Progenitor cell of endocrine pancreas (in vitro differentiated cells): Measurements from ENCODE around the gene ZFHX3. TPM values are rescaled to one million over a fixed set of nuclear protein-coding genes. Genes with fewer than 3 reads are reported as not detected.

Source experiments
- DNase-seq: peaks from one replicate; pipeline ENCODE4 v3.0.0; 2021; ENCODE audit warnings: low spot score; ENCODE audit not compliant: unreplicated experiment
- H3K27ac Mint-ChIP-seq: 2 replicates; pipeline ENCODE4 v1.8.0; 2021; ENCODE audit warnings: mild to moderate bottlenecking, moderate library complexity, mixed read lengths
- H3K27me3 Mint-ChIP-seq: 2 replicates; pipeline ENCODE4 v1.8.0; 2021; ENCODE audit warnings: mixed read lengths
- H3K36me3 Mint-ChIP-seq: 2 replicates; pipeline ENCODE4 v1.8.0; 2022; ENCODE audit warnings: mixed read lengths; ENCODE audit not compliant: insufficient read depth
- H3K4me1 Mint-ChIP-seq: 2 replicates; pipeline ENCODE4 v1.8.0; 2021; ENCODE audit warnings: low read depth, mixed read lengths
- H3K4me3 Mint-ChIP-seq: 2 replicates; pipeline ENCODE4 v1.8.0; 2021; ENCODE audit warnings: low read depth, mild to moderate bottlenecking, moderate library complexity, mixed read lengths
- H3K9me3 Mint-ChIP-seq: 2 replicates; pipeline ENCODE4 v1.8.0; 2021; ENCODE audit warnings: low read depth, mixed read lengths
- total RNA-seq: library from RNA; stranded (reverse); gene quantifications from 2 replicates; pipeline ENCODE4 v1.2.1, GENCODE V29; 2021
- TF ChIP-seq, protein P1 (sequence below): fragments of 200-600 bp; sonication (generic); IDR thresholded peaks from one replicate; pipeline ENCODE4 v1.5.0; 2021; ENCODE audit warnings: antibody characterized with exemption, mild to moderate bottlenecking; ENCODE audit not compliant: unreplicated experiment

ZFHX3 gene
- total RNA-seq, 1 donor from 2014 or later = 54.0 TPM

DNA sequence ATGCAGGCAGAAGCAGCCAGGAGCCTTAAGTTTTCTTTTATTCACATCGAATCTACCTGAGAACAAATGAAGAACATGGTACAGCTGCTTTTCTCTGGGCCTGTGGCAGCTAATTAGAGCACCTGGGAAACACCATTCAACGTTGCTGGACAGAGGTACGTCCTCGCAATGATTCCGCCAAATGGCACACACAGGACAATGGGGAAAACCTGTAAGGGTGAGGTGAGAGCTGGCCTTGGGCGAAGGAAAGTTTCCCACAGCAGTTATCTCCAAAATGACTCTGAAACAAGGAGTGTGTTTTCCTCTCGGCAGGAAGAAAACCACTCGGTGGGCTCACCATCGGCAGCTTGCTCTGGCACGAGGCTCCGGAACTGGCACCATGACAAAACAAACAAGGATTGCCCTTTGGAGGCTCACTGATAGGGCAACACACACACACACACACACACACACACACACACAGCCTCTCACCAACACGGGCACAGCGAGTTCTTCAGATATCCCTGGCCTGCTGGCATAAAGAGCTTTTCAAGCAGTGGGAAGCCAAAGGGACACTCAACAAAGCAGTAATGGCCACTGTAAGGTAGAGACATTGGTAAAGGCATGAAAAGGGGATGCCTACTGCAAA is 73.7 kb downstream of the ZFHX3 start:
- DNase-seq = no peak
- H3K27me3 Mint-ChIP-seq = no peaks in the 10 kb centered on the region
- no peaks in the 10 kb centered on the region for H3K9me3 Mint-ChIP-seq
- TF ChIP-seq, protein P1, sequence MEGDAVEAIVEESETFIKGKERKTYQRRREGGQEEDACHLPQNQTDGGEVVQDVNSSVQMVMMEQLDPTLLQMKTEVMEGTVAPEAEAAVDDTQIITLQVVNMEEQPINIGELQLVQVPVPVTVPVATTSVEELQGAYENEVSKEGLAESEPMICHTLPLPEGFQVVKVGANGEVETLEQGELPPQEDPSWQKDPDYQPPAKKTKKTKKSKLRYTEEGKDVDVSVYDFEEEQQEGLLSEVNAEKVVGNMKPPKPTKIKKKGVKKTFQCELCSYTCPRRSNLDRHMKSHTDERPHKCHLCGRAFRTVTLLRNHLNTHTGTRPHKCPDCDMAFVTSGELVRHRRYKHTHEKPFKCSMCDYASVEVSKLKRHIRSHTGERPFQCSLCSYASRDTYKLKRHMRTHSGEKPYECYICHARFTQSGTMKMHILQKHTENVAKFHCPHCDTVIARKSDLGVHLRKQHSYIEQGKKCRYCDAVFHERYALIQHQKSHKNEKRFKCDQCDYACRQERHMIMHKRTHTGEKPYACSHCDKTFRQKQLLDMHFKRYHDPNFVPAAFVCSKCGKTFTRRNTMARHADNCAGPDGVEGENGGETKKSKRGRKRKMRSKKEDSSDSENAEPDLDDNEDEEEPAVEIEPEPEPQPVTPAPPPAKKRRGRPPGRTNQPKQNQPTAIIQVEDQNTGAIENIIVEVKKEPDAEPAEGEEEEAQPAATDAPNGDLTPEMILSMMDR = no peak
- no peak overlapping the region for H3K4me3 Mint-ChIP-seq
- peaks cover 31% of the 10 kb centered on the region for H3K4me1 Mint-ChIP-seq
- H3K27ac Mint-ChIP-seq = no peak overlapping the region
- H3K36me3 Mint-ChIP-seq = no peaks in the 10 kb centered on the region

DNA sequence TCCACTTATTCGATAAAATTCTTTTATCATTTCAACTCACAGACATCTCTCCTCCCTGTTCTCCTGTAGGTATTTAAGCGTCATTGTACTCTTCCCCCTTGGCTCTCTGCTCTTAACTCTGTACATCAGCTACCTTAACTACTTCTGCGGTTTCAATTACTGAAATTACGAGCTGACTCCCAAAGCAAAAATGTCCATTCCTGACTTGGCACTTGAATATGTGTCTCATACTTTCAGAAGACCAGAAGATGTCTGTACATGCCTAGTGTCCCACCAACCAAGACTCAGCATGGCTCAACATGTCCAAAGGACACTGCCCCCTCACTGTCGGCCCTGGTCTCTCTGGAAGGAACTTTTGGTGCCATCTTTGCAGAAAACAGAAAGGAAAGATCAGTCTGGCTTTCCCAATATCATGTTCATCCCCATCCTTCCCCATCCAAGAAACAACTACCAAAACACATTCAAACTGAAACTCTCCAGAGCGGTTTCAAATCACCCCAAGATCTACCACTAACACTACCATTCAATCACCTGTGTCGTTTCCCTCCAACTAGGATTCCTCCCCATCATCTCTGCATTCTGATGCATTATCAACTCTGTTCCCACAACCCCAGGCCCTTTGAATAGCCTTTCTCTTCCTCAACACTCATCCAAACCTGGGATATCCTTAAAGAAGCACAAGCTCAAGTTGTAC is 74.9 kb downstream of the ZFHX3 start:
- DNase-seq = no peak
- H3K4me1 Mint-ChIP-seq = peaks cover 30% of the 10 kb centered on the region

DNA sequence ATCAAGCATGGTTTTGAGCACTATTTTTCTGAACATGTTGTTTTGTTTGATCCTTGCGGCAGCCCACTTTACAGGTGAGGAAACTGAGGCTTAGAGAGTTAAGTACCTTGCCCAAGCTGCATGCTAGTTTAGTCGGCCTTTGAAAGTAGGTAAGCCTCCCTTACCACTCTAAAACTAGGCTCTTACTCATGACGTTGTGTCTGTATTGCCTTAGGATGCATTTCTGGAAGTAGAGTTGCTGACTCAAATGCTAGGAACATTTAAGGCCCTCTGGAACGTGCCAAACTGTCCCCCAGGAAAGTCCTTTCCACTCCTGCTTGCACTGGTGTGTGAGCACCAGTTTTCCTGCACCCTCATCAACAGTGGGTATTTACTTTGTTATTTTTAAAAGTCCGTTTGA is 76.6 kb downstream of the ZFHX3 start:
- no peak for DNase-seq
- Mint-ChIP-seq H3K36me3 (peaks cover 7% of the 10 kb centered on the region), H3K4me3 (no peak overlapping the region), H3K4me1 (peaks cover 24% of the 10 kb centered on the region), H3K27me3 (no peaks in the 10 kb centered on the region), H3K27ac (no peak overlapping the region), H3K9me3 (no peaks in the 10 kb centered on the region)
- TF ChIP-seq, protein P1 = no peak

More for the DNA sequence above, 74.9 kb downstream of the ZFHX3 start:
- Mint-ChIP-seq H3K4me3 (no peak overlapping the region), H3K36me3 (peaks cover 2% of the 10 kb centered on the region), H3K27ac (no peak overlapping the region), H3K27me3 (no peaks in the 10 kb centered on the region), H3K9me3 (no peaks in the 10 kb centered on the region)
- TF ChIP-seq, protein P1 = no peak

DNA sequence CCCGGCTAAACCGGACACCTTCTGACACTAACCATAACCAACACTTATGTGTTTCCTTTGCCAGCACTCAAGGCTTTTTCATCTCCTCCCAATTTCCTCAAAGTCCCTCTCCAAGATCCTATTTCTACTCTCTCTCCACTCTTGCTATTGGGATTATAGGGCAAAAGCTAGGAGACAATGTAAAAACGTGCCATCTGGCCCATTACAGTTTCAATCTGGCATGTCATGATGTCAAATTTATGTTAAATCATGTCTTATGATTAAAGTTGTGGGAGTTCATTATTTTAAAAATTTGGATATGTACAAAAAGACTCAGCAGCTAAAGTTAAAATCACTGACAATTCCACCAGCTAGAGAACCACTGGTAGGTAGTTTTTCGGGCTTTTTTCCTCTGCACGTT is 77.3 kb downstream of the ZFHX3 start:
- peaks cover 7% of the 10 kb centered on the region for H3K36me3 Mint-ChIP-seq
- peaks cover 19% of the 10 kb centered on the region for H3K4me1 Mint-ChIP-seq
- no peaks in the 10 kb centered on the region for H3K9me3 Mint-ChIP-seq
- no peaks in the 10 kb centered on the region for H3K27me3 Mint-ChIP-seq
- no peak overlapping the region for H3K4me3 Mint-ChIP-seq
- peak overlapping the region; percentile 43 for H3K27ac Mint-ChIP-seq
- no peak for DNase-seq
- TF ChIP-seq, protein P1 = no peak

DNA sequence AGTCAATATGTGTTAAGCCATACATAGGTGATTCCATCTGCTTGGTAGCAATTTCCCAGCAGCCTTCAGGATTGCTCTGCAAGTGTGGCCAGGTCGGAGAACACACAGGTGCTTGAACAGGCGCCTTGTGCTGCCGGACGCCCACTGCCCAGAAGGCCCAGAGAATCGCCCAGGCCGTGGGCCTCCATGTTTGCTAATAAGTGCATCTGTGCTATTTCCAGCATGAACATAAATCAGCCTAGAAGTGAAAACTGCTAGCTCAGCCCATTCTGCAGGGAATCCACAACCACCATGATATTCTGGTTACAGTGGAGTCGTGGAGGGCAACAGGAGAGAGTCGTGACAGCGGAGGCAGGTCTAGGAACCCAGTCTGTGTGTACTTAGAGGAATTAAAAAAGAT is 78.1 kb downstream of the ZFHX3 start:
- no peaks in the 10 kb centered on the region for H3K9me3 Mint-ChIP-seq
- peaks cover 19% of the 10 kb centered on the region for H3K4me1 Mint-ChIP-seq

More for the DNA sequence above, 78.1 kb downstream of the ZFHX3 start:
- Mint-ChIP-seq H3K36me3 (peaks cover 7% of the 10 kb centered on the region), H3K4me3 (no peak overlapping the region), H3K27ac (peak overlapping the region; percentile 73), H3K27me3 (no peaks in the 10 kb centered on the region)
- DNase-seq = no peak
- TF ChIP-seq, protein P1 = no peak
